Hepatocyte (in vitro differentiated cells): Measurements from ENCODE around the gene PIGT. TPM values are rescaled to one million over a fixed set of nuclear protein-coding genes. Genes with fewer than 3 reads are reported as not detected.

Experiments used
- DNase-seq: peaks from one replicate; pipeline ENCODE4 v3.0.0-alpha.2; 2016; ENCODE audit warnings: low spot score
- H2AFZ ChIP-seq: fragments of 200-600 bp; sonication (generic); 2 replicates; pipeline ENCODE4 v1.6.0; 2016; ENCODE audit warnings: antibody characterized with exemption, mild to moderate bottlenecking
- H3K27ac ChIP-seq: fragments of 200-600 bp; sonication (generic); 2 replicates; pipeline ENCODE4 v1.5.1; 2016; ENCODE audit warnings: mild to moderate bottlenecking
- H3K27me3 ChIP-seq: fragments of 200-600 bp; sonication (generic); 2 replicates; pipeline ENCODE4 v1.6.1; 2016
- H3K36me3 ChIP-seq: fragments of 200-600 bp; sonication (generic); replicated peaks from 2 replicates; pipeline ENCODE4 v1.5.1; 2016; ENCODE audit warnings: low read depth; ENCODE audit not compliant: insufficient read depth
- H3K4me1 ChIP-seq: fragments of 200-600 bp; sonication (generic); 2 replicates; pipeline ENCODE4 v1.5.1; 2016; ENCODE audit warnings: mild to moderate bottlenecking, moderate library complexity; ENCODE audit not compliant: insufficient read depth
- H3K4me2 ChIP-seq: fragments of 200-600 bp; sonication (generic); 2 replicates; pipeline ENCODE4 v1.6.0; 2016
- H3K4me3 ChIP-seq: fragments of 200-600 bp; sonication (generic); 2 replicates; pipeline ENCODE4 v1.5.1; 2016; ENCODE audit warnings: mild to moderate bottlenecking
- H3K79me2 ChIP-seq: fragments of 200-600 bp; sonication (generic); 2 replicates; pipeline ENCODE4 v1.6.0; 2017; ENCODE audit warnings: mild to moderate bottlenecking
- H3K9me2 ChIP-seq: fragments of 200-600 bp; sonication (generic); replicated peaks from 2 replicates; pipeline ENCODE4 v1.6.0; 2017; ENCODE audit warnings: mild to moderate bottlenecking; ENCODE audit not compliant: insufficient read depth
- H3K9me3 ChIP-seq: fragments of 200-600 bp; sonication (generic); 2 replicates; pipeline ENCODE4 v1.5.1; 2016; ENCODE audit warnings: low read depth, mild to moderate bottlenecking
- H4K20me1 ChIP-seq: fragments of 200-600 bp; sonication (generic); 2 replicates; pipeline ENCODE4 v1.6.0; 2016; ENCODE audit warnings: mild to moderate bottlenecking; ENCODE audit not compliant: insufficient read depth, poor library complexity, severe bottlenecking
- CTCF ChIP-seq: fragments of 200-600 bp; sonication (generic); IDR thresholded peaks from 2 replicates; pipeline ENCODE4 v1.5.1; 2016; ENCODE audit warnings: antibody characterized with exemption, mild to moderate bottlenecking; ENCODE audit not compliant: poor library complexity
- EZH2 ChIP-seq: fragments of 200-600 bp; sonication (generic); IDR thresholded peaks from 2 replicates; pipeline ENCODE4 v1.6.1; 2016; ENCODE audit warnings: antibody characterized with exemption, mild to moderate bottlenecking, borderline replicate concordance
- EZH2phosphoT487 ChIP-seq: fragments of 200-600 bp; sonication (generic); IDR thresholded peaks from one replicate; pipeline ENCODE4 v1.6.1; 2018; ENCODE audit warnings: antibody characterized with exemption, mild to moderate bottlenecking, low read depth, moderate library complexity; ENCODE audit not compliant: unreplicated experiment, severe bottlenecking
- WGBS: methylation state at CpG from one replicate; pipeline ENCODE4 v1.1.6; 2016; ENCODE audit warnings: low lambda C conversion rate; ENCODE audit errors: missing lambda C conversion rate; 5-methylcytosine and 5-hydroxymethylcytosine counted together
- polyA plus RNA-seq: library from polyadenylated mRNA; unstranded; fragments of >200 nt; fragmentation: Nextera tagmentation; extraction: Ambion mirVana; gene quantifications from 2 replicates; pipeline ENCODE4 v1.2.1, GENCODE V29; 2016
- total RNA-seq: library from RNA; depleted of rRNA; stranded (reverse); fragments of >200 nt; gene quantifications from 2 replicates; pipeline ENCODE4 v1.2.3, GENCODE V29; 2014

PIGT gene
- total and polyA plus RNA-seq, 2 experiments from 2014 or later = 67.1 to 163 TPM

DNA sequence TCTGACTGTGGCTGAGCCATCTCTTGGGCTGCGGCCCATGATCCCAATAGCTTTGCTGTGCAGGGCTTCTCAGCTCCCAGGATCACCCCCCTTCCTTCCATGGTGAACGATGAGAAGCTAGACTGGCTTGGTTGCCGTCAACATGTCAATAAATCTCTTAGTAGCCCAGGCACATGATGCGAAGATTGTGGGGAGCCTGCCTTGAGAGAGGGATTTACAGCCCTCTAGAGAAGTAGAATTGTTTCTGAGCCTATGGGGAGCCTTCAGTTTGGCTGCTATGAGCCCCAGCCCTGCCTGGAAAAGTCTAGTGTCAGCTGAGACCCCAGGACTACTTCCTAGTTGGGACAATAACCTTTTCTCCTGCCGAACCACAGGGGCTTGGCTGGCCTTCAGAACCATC is 3.3 kb upstream of the PIGT start:
- Histone ChIP-seq H3K4me1 (peaks cover 12% of the 10 kb centered on the region), H3K9me3 (no peaks in the 10 kb centered on the region), H3K36me3 (no peaks in the 10 kb centered on the region), H4K20me1 (no peaks in the 10 kb centered on the region), H3K27ac (no peak overlapping the region), H2AFZ (no peak overlapping the region), H3K4me3 (no peak overlapping the region), H3K27me3 (no peaks in the 10 kb centered on the region), H3K9me2 (no peaks in the 10 kb centered on the region), H3K4me2 (no peak overlapping the region), H3K79me2 (peaks cover 14% of the 10 kb centered on the region)
- no peak for DNase-seq
- TF ChIP-seq EZH2 (no peak), EZH2phosphoT487 (no peak), CTCF (no peak)
- 91% methylated on average over 5 of the region's 5 CpGs for WGBS

DNA sequence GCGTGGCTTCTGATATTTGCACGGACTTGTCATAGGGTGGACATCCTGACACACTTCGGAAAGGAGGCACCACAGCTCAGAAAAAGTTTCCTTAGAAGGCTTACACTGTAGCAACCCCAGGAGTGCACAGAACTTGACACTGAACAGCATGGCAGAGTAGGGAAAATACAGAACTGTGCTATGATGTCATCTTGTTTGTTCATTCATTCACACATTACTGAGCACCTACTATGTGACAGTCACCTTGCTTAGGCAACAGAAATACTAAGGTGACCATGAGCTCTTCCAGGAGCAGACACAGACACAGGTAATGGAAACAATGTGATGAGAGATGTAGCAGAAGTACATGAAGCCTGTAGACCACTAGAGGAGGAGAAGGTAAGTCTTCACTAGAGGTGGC is 2.5 kb upstream of the PIGT start:
- Histone ChIP-seq H3K27ac (no peak overlapping the region), H3K27me3 (no peaks in the 10 kb centered on the region), H3K36me3 (no peaks in the 10 kb centered on the region), H3K79me2 (peaks cover 21% of the 10 kb centered on the region), H3K9me3 (no peaks in the 10 kb centered on the region), H3K4me2 (no peak overlapping the region), H3K4me1 (peaks cover 12% of the 10 kb centered on the region), H4K20me1 (no peaks in the 10 kb centered on the region), H2AFZ (no peak overlapping the region), H3K9me2 (no peaks in the 10 kb centered on the region), H3K4me3 (no peak overlapping the region)
- 85% methylated on average over 3 of the region's 3 CpGs for WGBS
- TF ChIP-seq EZH2 (no peak), EZH2phosphoT487 (no peak), CTCF (no peak)
- DNase-seq = no peak

- Histone ChIP-seq H3K27ac (no peak overlapping the region), H3K9me2 (no peaks in the 10 kb centered on the region), H3K4me2 (peak overlapping the region; percentile 82), H3K4me3 (peak overlapping the region; percentile 72), H3K9me3 (no peaks in the 10 kb centered on the region), H3K36me3 (no peaks in the 10 kb centered on the region), H4K20me1 (no peaks in the 10 kb centered on the region), H2AFZ (no peak overlapping the region), H3K27me3 (no peaks in the 10 kb centered on the region), H3K79me2 (peaks cover 21% of the 10 kb centered on the region), H3K4me1 (peaks cover 12% of the 10 kb centered on the region)
- 80% methylated on average over 2 of the region's 2 CpGs for WGBS
- TF ChIP-seq EZH2 (no peak), CTCF (no peak), EZH2phosphoT487 (no peak)
- DNase-seq = no peak
These were observed 976 bp downstream of the PIGT start for GRCh38 chr20:45416917-45417316.
